HepG2 (cell line): ENCODE results near the gene EI24. TPM values are rescaled to one million over a fixed set of nuclear protein-coding genes. Genes with fewer than 3 reads are reported as not detected.

Source experiments
- ATM ChIP-seq: fragments of 450-650 bp; IDR thresholded peaks from 2 replicates; pipeline ENCODE4 v1.7.1; 2017; ENCODE audit warnings: mild to moderate bottlenecking, borderline replicate concordance
- FOXA3 ChIP-seq: IDR thresholded peaks from 2 replicates; pipeline ENCODE4 v1.6.1; 2016; ENCODE audit warnings: missing genetic modification reagents, missing compliant biosample characterization
- GMEB2 ChIP-seq: IDR thresholded peaks from 2 replicates; pipeline ENCODE4 v1.6.1; 2016; ENCODE audit warnings: missing biosample characterization, missing genetic modification reagents, low read depth
- HDAC1 ChIP-seq: sonication (generic); formaldehyde crosslinking; IDR thresholded peaks from 2 replicates; pipeline ENCODE4 v1.5.1; 2020; ENCODE audit warnings: mild to moderate bottlenecking, missing genetic modification reagents
- PHF8 ChIP-seq: sonication (generic); formaldehyde crosslinking; IDR thresholded peaks from 2 replicates; pipeline ENCODE4 v1.5.0; 2020; ENCODE audit warnings: missing genetic modification reagents
- SNAI1 ChIP-seq: sonication (generic); formaldehyde crosslinking; IDR thresholded peaks from 2 replicates; pipeline ENCODE4 v1.5.0; 2020; ENCODE audit warnings: mild to moderate bottlenecking, missing genetic modification reagents, borderline replicate concordance
- TOPORS ChIP-seq: sonication (generic); formaldehyde crosslinking; IDR thresholded peaks from 2 replicates; pipeline ENCODE4 v1.8.0; 2023; ENCODE audit warnings: mild to moderate bottlenecking, missing genetic modification reagents
- ZBED4 ChIP-seq: sonication (generic); formaldehyde crosslinking; IDR thresholded peaks from 2 replicates; pipeline ENCODE4 v1.4.0; 2020; ENCODE audit warnings: missing genetic modification reagents, borderline replicate concordance
- ZNF639 ChIP-seq: conservative IDR thresholded peaks from 2 replicates; pipeline ENCODE4 v1.6.1; 2018; ENCODE audit warnings: missing genetic modification reagents
- polyA plus RNA-seq, 8 experiments: library from polyadenylated mRNA; depleted of rRNA in 3 of 8; stranded (reverse) in 7 of 8; unstranded in 1 of 8; fragments of >200 nt; fragmentation: Illumina TruSeq in 4 of 8; extraction: Trizol in 4 of 8; gene quantifications; 2 replicates each; pipeline versions ENCODE4 v1.2.1 to v1.2.3, GENCODE V29; 2011 to 2016; ENCODE audit warnings: low read depth in 4 of 8, missing spikeins in 1 of 8, mixed read lengths in 1 of 8; ENCODE audit not compliant: insufficient read depth in 1 of 8
- total RNA-seq, 5 experiments: library from RNA; depleted of rRNA; stranded (reverse); fragments of >200 nt; fragmentation: Illumina TruSeq; extraction: Trizol; gene quantifications; 2 replicates each; pipeline ENCODE4 v1.2.3, GENCODE V29; 2016; ENCODE audit warnings: low read depth in 1 of 5
- TF ChIP-seq, protein P1 (sequence below), 2 experiments: fragments of 450-650 bp in 1 of 2; sonication (generic) in 1 of 2; formaldehyde crosslinking in 1 of 2; IDR thresholded peaks; 2 replicates each; pipeline versions ENCODE4 v1.6.1 to v1.8.0; 2016 to 2022; ENCODE audit warnings: antibody characterized with exemption in 1 of 2, mild to moderate bottlenecking in 1 of 2, missing genetic modification reagents in 1 of 2
- TF ChIP-seq, protein P2 (sequence below): sonication (generic); formaldehyde crosslinking; IDR thresholded peaks from 2 replicates; pipeline ENCODE4 v1.4.0; 2020; ENCODE audit warnings: missing genetic modification reagents, low read depth, mild to moderate bottlenecking, borderline replicate concordance

The EI24 gene
- total and polyA plus RNA-seq, 2 of the 13 experiments (the other 11 are each of a cell fraction or from before 2014, with no cell fraction given) = 84.7 to 126 TPM

GRCh38 chr11:125625630-125626287 lies 56.5 kb downstream of the EI24 start (continued):
- TF ChIP-seq, protein P1, sequence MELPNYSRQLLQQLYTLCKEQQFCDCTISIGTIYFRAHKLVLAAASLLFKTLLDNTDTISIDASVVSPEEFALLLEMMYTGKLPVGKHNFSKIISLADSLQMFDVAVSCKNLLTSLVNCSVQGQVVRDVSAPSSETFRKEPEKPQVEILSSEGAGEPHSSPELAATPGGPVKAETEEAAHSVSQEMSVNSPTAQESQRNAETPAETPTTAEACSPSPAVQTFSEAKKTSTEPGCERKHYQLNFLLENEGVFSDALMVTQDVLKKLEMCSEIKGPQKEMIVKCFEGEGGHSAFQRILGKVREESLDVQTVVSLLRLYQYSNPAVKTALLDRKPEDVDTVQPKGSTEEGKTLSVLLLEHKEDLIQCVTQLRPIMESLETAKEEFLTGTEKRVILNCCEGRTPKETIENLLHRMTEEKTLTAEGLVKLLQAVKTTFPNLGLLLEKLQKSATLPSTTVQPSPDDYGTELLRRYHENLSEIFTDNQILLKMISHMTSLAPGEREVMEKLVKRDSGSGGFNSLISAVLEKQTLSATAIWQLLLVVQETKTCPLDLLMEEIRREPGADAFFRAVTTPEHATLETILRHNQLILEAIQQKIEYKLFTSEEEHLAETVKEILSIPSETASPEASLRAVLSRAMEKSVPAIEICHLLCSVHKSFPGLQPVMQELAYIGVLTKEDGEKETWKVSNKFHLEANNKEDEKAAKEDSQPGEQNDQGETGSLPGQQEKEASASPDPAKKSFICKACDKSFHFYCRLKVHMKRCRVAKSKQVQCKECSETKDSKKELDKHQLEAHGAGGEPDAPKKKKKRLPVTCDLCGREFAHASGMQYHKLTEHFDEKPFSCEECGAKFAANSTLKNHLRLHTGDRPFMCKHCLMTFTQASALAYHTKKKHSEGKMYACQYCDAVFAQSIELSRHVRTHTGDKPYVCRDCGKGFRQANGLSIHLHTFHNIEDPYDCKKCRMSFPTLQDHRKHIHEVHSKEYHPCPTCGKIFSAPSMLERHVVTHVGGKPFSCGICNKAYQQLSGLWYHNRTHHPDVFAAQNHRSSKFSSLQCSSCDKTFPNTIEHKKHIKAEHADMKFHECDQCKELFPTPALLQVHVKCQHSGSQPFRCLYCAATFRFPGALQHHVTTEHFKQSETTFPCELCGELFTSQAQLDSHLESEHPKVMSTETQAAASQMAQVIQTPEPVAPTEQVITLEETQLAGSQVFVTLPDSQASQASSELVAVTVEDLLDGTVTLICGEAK (IDR thresholded peaks at IDR 0.05) = no peak
- TF ChIP-seq, protein P1 (CRISPR knock-in tag; IDR thresholded peaks at IDR 0.05) = peak; percentile 59; the same call in 1 of the 2 replicates
- no peak; the same call in 1 of the 2 replicates for TF ChIP-seq SNAI1
- TF ChIP-seq ZNF639 (CRISPR knock-in tag) = no peak
- TF ChIP-seq, protein P2, sequence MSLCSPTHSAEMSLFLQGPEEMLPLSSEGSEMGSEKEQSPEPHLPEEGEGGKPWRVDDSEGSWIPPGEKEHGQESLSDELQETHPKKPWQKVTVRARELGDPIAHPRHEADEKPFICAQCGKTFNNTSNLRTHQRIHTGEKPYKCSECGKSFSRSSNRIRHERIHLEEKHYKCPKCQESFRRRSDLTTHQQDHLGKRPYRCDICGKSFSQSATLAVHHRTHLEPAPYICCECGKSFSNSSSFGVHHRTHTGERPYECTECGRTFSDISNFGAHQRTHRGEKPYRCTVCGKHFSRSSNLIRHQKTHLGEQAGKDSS (CRISPR knock-in tag) = peak; percentile 59
- no peak; the same call in 1 of the 2 replicates for TF ChIP-seq ZBED4 (CRISPR knock-in tag)
- TF ChIP-seq TOPORS (CRISPR knock-in tag) = peak; percentile 95
- TF ChIP-seq ATM = no peak
- TF ChIP-seq FOXA3 (CRISPR knock-in tag) = peak; percentile 53; the same call in 1 of the 2 replicates
- peak; percentile 65 for TF ChIP-seq GMEB2
- peak; percentile 99 for TF ChIP-seq PHF8
- TF ChIP-seq HDAC1 (CRISPR knock-in tag) = peak; percentile 95
